Neural progenitor cell (in vitro differentiated cells): Measurements from ENCODE around the gene PPIP5K1. TPM values are rescaled to one million over a fixed set of nuclear protein-coding genes. Genes with fewer than 3 reads are reported as not detected.

Source experiments
- DNase-seq: peaks from one replicate; pipeline ENCODE4 v3.0.0-alpha.2; 2016; ENCODE audit warnings: low spot score
- H2AFZ ChIP-seq: fragments of 200-600 bp; sonication (generic); replicated peaks from 2 replicates; pipeline ENCODE4 v1.6.1; 2016; ENCODE audit warnings: antibody characterized with exemption
- H3F3A ChIP-seq: fragments of 200-600 bp; sonication (generic); 2 replicates; pipeline ENCODE4 v1.6.1; 2016; ENCODE audit warnings: antibody characterized with exemption, low read depth
- H3K27ac ChIP-seq: fragments of 200-600 bp; sonication (generic); 2 replicates; pipeline ENCODE4 v1.5.1; 2016; ENCODE audit warnings: mild to moderate bottlenecking
- H3K27me3 ChIP-seq: fragments of 200-600 bp; sonication (generic); 2 replicates; pipeline ENCODE4 v1.6.1; 2016; ENCODE audit warnings: mild to moderate bottlenecking, moderate library complexity
- H3K36me3 ChIP-seq: fragments of 200-600 bp; sonication (generic); 2 replicates; pipeline ENCODE4 v1.5.1; 2016
- H3K4me1 ChIP-seq: fragments of 200-600 bp; sonication (generic); 2 replicates; pipeline ENCODE4 v1.6.1; 2016; ENCODE audit warnings: mixed run types
- H3K4me2 ChIP-seq: fragments of 200-600 bp; sonication (generic); 2 replicates; pipeline ENCODE4 v1.6.1; 2016
- H3K4me3 ChIP-seq: fragments of 200-600 bp; sonication (generic); 2 replicates; pipeline ENCODE4 v1.5.1; 2016
- H3K79me2 ChIP-seq: fragments of 200-600 bp; sonication (generic); 2 replicates; pipeline ENCODE4 v1.6.1; 2016; ENCODE audit warnings: low read depth
- H3K9ac ChIP-seq: fragments of 200-600 bp; sonication (generic); 2 replicates; pipeline ENCODE4 v1.6.1; 2016
- H3K9me3 ChIP-seq: fragments of 200-600 bp; sonication (generic); 2 replicates; pipeline ENCODE4 v1.5.1; 2016; ENCODE audit warnings: low read depth
- H4K20me1 ChIP-seq: fragments of 200-600 bp; sonication (generic); 2 replicates; pipeline ENCODE4 v1.6.1; 2016; ENCODE audit warnings: low read depth
- H3K27ac Mint-ChIP-seq: 3 replicates; pipeline ENCODE4 v1.8.0; 2021; ENCODE audit warnings: mixed read lengths
- H3K27me3 Mint-ChIP-seq: 2 replicates; pipeline ENCODE4 v1.8.0; 2022; ENCODE audit warnings: low read depth, mild to moderate bottlenecking, inconsistent platforms, moderate library complexity, mixed read lengths; ENCODE audit not compliant: insufficient read depth
- H3K36me3 Mint-ChIP-seq: 3 replicates; pipeline ENCODE4 v1.8.0; 2021; ENCODE audit warnings: mixed read lengths
- H3K4me1 Mint-ChIP-seq: 3 replicates; pipeline ENCODE4 v1.8.0; 2021; ENCODE audit warnings: mixed read lengths
- H3K4me3 Mint-ChIP-seq: 3 replicates; pipeline ENCODE4 v1.8.0; 2021; ENCODE audit warnings: mild to moderate bottlenecking, moderate library complexity, mixed read lengths
- H3K9me3 Mint-ChIP-seq: 3 replicates; pipeline ENCODE4 v1.8.0; 2020; ENCODE audit warnings: mixed read lengths
- EZH2 ChIP-seq: fragments of 200-600 bp; sonication (generic); IDR thresholded peaks from 2 replicates; pipeline ENCODE4 v1.6.1; 2017; ENCODE audit warnings: antibody characterized with exemption, mild to moderate bottlenecking, moderate library complexity
- EZH2phosphoT487 ChIP-seq: fragments of 200-600 bp; sonication (generic); IDR thresholded peaks from 2 replicates; pipeline ENCODE4 v1.6.1; 2017; ENCODE audit warnings: antibody characterized with exemption
- total RNA-seq: library from RNA; depleted of rRNA; stranded (reverse); fragments of >200 nt; gene quantifications from 2 replicates; pipeline ENCODE4 v1.2.3, GENCODE V29; 2015; ENCODE audit warnings: low replicate concordance
- TF ChIP-seq, protein P1 (sequence below): fragments of 200-600 bp; sonication (generic); IDR thresholded peaks from 2 replicates; pipeline ENCODE4 v1.5.1; 2017; ENCODE audit warnings: antibody characterized with exemption, mild to moderate bottlenecking

The PPIP5K1 gene
- total RNA-seq, 1 donor from 2014 or later: 17.0 TPM

DNA sequence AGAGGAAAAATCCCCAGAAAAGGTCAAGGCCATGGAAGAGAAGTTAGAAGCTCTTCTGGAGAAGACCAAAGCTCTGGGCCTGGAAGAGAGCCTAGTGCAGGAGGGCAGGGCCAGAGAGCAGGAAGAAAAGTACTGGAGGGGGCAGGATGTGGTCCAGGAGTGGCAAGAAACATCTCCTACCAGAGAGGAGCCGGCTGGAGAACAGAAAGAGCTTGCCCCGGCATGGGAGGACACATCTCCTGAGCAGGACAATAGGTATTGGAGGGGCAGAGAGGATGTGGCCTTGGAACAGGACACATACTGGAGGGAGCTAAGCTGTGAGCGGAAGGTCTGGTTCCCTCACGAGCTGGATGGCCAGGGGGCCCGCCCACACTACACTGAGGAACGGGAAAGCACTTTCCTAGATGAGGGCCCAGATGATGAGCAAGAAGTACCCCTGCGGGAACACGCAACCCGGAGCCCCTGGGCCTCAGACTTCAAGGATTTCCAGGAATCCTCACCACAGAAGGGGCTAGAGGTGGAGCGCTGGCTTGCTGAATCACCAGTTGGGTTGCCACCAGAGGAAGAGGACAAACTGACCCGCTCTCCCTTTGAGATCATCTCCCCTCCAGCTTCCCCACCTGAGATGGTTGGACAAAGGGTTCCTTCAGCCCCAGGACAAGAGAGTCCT, 63.6 kb downstream of the PPIP5K1 start:
- Mint-ChIP-seq H3K36me3 (peaks cover 53% of the 10 kb centered on the region), H3K27ac (no peak overlapping the region), H3K4me1 (peaks cover 10% of the 10 kb centered on the region), H3K4me3 (no peak overlapping the region), H3K27me3 (peaks cover 10% of the 10 kb centered on the region), H3K9me3 (peaks cover 6% of the 10 kb centered on the region)
- H4K20me1 ChIP-seq: no peaks in the 10 kb centered on the region
- H3K79me2 ChIP-seq: no peaks in the 10 kb centered on the region
- no peak overlapping the region for H3K4me2 ChIP-seq
- H3K4me3 ChIP-seq: no peak overlapping the region
- no peaks in the 10 kb centered on the region for H3K27me3 ChIP-seq
- no peaks in the 10 kb centered on the region for H3K9me3 ChIP-seq
- H3K9ac ChIP-seq: no peak overlapping the region
- no peaks in the 10 kb centered on the region for H3K36me3 ChIP-seq
- DNase-seq: no peak
- no peak overlapping the region for H2AFZ ChIP-seq
- peaks cover 16% of the 10 kb centered on the region for H3F3A ChIP-seq
- TF ChIP-seq EZH2phosphoT487 (no peak), EZH2 (no peak)
- TF ChIP-seq, protein P1, sequence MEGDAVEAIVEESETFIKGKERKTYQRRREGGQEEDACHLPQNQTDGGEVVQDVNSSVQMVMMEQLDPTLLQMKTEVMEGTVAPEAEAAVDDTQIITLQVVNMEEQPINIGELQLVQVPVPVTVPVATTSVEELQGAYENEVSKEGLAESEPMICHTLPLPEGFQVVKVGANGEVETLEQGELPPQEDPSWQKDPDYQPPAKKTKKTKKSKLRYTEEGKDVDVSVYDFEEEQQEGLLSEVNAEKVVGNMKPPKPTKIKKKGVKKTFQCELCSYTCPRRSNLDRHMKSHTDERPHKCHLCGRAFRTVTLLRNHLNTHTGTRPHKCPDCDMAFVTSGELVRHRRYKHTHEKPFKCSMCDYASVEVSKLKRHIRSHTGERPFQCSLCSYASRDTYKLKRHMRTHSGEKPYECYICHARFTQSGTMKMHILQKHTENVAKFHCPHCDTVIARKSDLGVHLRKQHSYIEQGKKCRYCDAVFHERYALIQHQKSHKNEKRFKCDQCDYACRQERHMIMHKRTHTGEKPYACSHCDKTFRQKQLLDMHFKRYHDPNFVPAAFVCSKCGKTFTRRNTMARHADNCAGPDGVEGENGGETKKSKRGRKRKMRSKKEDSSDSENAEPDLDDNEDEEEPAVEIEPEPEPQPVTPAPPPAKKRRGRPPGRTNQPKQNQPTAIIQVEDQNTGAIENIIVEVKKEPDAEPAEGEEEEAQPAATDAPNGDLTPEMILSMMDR: no peak
- H3K27ac ChIP-seq: no peak overlapping the region
- H3K4me1 ChIP-seq: peaks cover 16% of the 10 kb centered on the region

DNA sequence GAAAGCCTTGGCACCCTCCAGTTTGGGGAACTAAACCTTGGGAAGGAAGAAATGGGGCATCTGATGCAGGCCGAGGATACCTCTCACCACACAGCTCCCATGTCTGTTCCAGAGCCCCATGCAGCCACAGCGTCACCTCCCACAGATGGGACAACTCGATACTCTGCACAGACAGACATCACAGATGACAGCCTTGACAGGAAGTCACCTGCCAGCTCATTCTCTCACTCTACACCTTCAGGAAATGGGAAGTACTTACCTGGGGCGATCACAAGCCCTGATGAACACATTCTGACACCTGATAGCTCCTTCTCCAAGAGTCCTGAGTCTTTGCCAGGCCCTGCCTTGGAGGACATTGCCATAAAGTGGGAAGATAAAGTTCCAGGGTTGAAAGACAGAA, 64.9 kb downstream of the PPIP5K1 start:
- Histone ChIP-seq H3K27me3 (no peaks in the 10 kb centered on the region), H4K20me1 (no peaks in the 10 kb centered on the region), H3K4me3 (no peak overlapping the region), H3K9me3 (no peaks in the 10 kb centered on the region), H2AFZ (no peak overlapping the region), H3K9ac (no peak overlapping the region), H3K4me1 (peaks cover 7% of the 10 kb centered on the region), H3K79me2 (no peaks in the 10 kb centered on the region), H3K27ac (no peak overlapping the region), H3K36me3 (no peaks in the 10 kb centered on the region), H3F3A (peaks cover 4% of the 10 kb centered on the region), H3K4me2 (no peak overlapping the region)
- Mint-ChIP-seq H3K36me3 (peaks cover 56% of the 10 kb centered on the region), H3K27me3 (peaks cover 10% of the 10 kb centered on the region), H3K9me3 (peaks cover 6% of the 10 kb centered on the region), H3K4me1 (peaks cover 2% of the 10 kb centered on the region), H3K4me3 (no peak overlapping the region), H3K27ac (no peak overlapping the region)
- no peak for DNase-seq
- TF ChIP-seq, protein P1: no peak
- TF ChIP-seq EZH2phosphoT487: no peak
- TF ChIP-seq EZH2: no peak

DNA sequence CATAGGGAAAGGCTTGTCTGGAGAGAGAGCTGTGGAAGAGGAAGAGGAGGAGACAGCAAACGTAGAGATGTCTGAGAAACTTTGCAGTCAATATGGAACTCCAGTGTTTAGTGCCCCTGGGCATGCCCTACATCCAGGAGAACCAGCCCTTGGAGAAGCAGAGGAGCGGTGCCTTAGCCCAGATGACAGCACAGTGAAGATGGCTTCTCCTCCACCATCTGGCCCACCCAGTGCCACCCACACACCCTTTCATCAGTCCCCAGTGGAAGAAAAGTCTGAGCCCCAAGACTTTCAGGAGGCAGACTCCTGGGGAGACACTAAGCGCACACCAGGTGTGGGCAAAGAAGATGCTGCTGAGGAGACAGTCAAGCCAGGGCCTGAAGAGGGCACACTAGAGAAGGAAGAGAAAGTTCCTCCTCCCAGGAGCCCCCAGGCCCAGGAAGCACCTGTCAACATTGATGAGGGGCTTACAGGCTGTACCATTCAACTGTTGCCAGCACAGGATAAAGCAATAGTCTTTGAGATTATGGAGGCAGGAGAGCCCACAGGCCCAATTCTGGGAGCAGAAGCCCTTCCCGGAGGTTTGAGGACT, 65.7 kb downstream of the PPIP5K1 start:
- Histone ChIP-seq H3K9ac (no peak overlapping the region), H3F3A (no peaks in the 10 kb centered on the region), H3K27ac (no peak overlapping the region), H3K9me3 (no peaks in the 10 kb centered on the region), H3K27me3 (no peaks in the 10 kb centered on the region), H3K36me3 (no peaks in the 10 kb centered on the region), H3K4me3 (no peak overlapping the region), H2AFZ (no peak overlapping the region), H3K4me1 (peaks cover 11% of the 10 kb centered on the region), H3K4me2 (no peak overlapping the region), H3K79me2 (no peaks in the 10 kb centered on the region), H4K20me1 (no peaks in the 10 kb centered on the region)
- no peak for DNase-seq
- TF ChIP-seq EZH2phosphoT487 (no peak), EZH2 (no peak)
- TF ChIP-seq, protein P1: no peak
- Mint-ChIP-seq H3K27me3 (peaks cover 10% of the 10 kb centered on the region), H3K9me3 (peaks cover 6% of the 10 kb centered on the region), H3K4me3 (no peak overlapping the region), H3K36me3 (peaks cover 57% of the 10 kb centered on the region), H3K4me1 (peaks cover 5% of the 10 kb centered on the region), H3K27ac (no peak overlapping the region)
